GM23338 (cell line): ENCODE measurements around the gene ARHGAP4. TPM values are rescaled to one million over a fixed set of nuclear protein-coding genes. Genes with fewer than 3 reads are reported as not detected.

Source experiments
- CREB1 ChIP-seq: fragments of 250-450 bp; sonication (Bioruptor Pico); IDR thresholded peaks from 2 replicates; pipeline ENCODE4 v1.5.0; 2020; ENCODE audit warnings: low read depth, mild to moderate bottlenecking, moderate library complexity
- NANOG ChIP-seq: IDR thresholded peaks from 2 replicates; pipeline ENCODE4 v1.6.1; 2016; ENCODE audit warnings: antibody characterized with exemption, borderline replicate concordance
- POLR2AphosphoS5 ChIP-seq: IDR thresholded peaks from 2 replicates; pipeline ENCODE4 v1.6.1; 2016; ENCODE audit warnings: antibody characterized with exemption, low read depth
- STAT1 ChIP-seq: IDR thresholded peaks from one replicate; pipeline ENCODE4 v1.6.1; 2016; ENCODE audit warnings: antibody characterized with exemption; ENCODE audit not compliant: unreplicated experiment
- ZNF114 ChIP-seq: fragments of 250-450 bp; sonication (Bioruptor Pico); IDR thresholded peaks from 2 replicates; pipeline ENCODE4 v1.5.0; 2020; ENCODE audit warnings: mild to moderate bottlenecking, moderate library complexity
- polyA plus RNA-seq: library from polyadenylated mRNA; unstranded; fragments of >200 nt; fragmentation: Nextera tagmentation; extraction: Ambion mirVana; gene quantifications from 2 replicates; pipeline ENCODE4 v1.2.1, GENCODE V29; 2016
- total RNA-seq: library from RNA; depleted of rRNA; stranded (reverse); fragments of >200 nt; shearing (Covaris generic); gene quantifications from 2 replicates; pipeline ENCODE4 v1.2.3, GENCODE V29; 2014
- TF ChIP-seq, protein P1 (sequence below): fragments of 250-450 bp; sonication (Bioruptor Pico); IDR thresholded peaks from 2 replicates; pipeline ENCODE4 v1.5.0; 2020; ENCODE audit warnings: mild to moderate bottlenecking, moderate library complexity
- TF ChIP-seq, protein P2 (sequence below), 2 experiments: fragments of 200-600 bp in 1 of 2; sonication (generic) in 1 of 2; conservative IDR thresholded peaks; 2 replicates each; pipeline versions ENCODE4 v1.5.1 to v1.6.1; 2016 to 2017; ENCODE audit warnings: antibody characterized with exemption in 2 of 2, low read depth in 2 of 2, mild to moderate bottlenecking in 2 of 2, moderate library complexity in 1 of 2
- TF ChIP-seq, protein P3 (sequence below): IDR thresholded peaks from one replicate; pipeline ENCODE4 v1.6.1; 2018; ENCODE audit warnings: antibody characterized with exemption; ENCODE audit not compliant: unreplicated experiment

The ARHGAP4 gene
- total and polyA plus RNA-seq, 2 experiments from 2014 or later = 21.5 to 59.5 TPM

GRCh38 chrX:153955228-153955732 is 29.2 kb upstream of the ARHGAP4 start (continued):
- TF ChIP-seq, protein P1, sequence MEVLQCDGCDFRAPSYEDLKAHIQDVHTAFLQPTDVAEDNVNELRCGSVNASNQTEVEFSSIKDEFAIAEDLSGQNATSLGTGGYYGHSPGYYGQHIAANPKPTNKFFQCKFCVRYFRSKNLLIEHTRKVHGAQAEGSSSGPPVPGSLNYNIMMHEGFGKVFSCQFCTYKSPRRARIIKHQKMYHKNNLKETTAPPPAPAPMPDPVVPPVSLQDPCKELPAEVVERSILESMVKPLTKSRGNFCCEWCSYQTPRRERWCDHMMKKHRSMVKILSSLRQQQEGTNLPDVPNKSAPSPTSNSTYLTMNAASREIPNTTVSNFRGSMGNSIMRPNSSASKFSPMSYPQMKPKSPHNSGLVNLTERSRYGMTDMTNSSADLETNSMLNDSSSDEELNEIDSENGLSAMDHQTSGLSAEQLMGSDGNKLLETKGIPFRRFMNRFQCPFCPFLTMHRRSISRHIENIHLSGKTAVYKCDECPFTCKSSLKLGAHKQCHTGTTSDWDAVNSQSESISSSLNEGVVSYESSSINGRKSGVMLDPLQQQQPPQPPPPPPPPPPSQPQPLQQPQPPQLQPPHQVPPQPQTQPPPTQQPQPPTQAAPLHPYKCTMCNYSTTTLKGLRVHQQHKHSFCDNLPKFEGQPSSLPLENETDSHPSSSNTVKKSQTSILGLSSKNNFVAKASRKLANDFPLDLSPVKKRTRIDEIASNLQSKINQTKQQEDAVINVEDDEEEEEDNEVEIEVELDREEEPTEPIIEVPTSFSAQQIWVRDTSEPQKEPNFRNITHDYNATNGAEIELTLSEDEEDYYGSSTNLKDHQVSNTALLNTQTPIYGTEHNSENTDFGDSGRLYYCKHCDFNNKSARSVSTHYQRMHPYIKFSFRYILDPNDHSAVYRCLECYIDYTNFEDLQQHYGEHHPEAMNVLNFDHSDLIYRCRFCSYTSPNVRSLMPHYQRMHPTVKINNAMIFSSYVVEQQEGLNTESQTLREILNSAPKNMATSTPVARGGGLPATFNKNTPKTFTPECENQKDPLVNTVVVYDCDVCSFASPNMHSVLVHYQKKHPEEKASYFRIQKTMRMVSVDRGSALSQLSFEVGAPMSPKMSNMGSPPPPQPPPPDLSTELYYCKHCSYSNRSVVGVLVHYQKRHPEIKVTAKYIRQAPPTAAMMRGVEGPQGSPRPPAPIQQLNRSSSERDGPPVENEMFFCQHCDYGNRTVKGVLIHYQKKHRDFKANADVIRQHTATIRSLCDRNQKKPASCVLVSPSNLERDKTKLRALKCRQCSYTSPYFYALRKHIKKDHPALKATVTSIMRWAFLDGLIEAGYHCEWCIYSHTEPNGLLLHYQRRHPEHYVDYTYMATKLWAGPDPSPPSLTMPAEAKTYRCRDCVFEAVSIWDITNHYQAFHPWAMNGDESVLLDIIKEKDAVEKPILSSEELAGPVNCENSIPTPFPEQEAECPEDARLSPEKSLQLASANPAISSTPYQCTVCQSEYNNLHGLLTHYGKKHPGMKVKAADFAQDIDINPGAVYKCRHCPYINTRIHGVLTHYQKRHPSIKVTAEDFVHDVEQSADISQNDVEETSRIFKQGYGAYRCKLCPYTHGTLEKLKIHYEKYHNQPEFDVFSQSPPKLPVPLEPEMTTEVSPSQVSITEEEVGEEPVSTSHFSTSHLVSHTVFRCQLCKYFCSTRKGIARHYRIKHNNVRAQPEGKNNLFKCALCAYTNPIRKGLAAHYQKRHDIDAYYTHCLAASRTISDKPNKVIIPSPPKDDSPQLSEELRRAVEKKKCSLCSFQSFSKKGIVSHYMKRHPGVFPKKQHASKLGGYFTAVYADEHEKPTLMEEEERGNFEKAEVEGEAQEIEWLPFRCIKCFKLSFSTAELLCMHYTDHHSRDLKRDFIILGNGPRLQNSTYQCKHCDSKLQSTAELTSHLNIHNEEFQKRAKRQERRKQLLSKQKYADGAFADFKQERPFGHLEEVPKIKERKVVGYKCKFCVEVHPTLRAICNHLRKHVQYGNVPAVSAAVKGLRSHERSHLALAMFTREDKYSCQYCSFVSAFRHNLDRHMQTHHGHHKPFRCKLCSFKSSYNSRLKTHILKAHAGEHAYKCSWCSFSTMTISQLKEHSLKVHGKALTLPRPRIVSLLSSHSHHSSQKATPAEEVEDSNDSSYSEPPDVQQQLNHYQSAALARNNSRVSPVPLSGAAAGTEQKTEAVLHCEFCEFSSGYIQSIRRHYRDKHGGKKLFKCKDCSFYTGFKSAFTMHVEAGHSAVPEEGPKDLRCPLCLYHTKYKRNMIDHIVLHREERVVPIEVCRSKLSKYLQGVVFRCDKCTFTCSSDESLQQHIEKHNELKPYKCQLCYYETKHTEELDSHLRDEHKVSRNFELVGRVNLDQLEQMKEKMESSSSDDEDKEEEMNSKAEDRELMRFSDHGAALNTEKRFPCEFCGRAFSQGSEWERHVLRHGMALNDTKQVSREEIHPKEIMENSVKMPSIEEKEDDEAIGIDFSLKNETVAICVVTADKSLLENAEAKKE (CRISPR knock-in tag) = no peak
- TF ChIP-seq NANOG = no peak
- no peak for TF ChIP-seq POLR2AphosphoS5
- no peak for TF ChIP-seq STAT1
- TF ChIP-seq, protein P2, sequence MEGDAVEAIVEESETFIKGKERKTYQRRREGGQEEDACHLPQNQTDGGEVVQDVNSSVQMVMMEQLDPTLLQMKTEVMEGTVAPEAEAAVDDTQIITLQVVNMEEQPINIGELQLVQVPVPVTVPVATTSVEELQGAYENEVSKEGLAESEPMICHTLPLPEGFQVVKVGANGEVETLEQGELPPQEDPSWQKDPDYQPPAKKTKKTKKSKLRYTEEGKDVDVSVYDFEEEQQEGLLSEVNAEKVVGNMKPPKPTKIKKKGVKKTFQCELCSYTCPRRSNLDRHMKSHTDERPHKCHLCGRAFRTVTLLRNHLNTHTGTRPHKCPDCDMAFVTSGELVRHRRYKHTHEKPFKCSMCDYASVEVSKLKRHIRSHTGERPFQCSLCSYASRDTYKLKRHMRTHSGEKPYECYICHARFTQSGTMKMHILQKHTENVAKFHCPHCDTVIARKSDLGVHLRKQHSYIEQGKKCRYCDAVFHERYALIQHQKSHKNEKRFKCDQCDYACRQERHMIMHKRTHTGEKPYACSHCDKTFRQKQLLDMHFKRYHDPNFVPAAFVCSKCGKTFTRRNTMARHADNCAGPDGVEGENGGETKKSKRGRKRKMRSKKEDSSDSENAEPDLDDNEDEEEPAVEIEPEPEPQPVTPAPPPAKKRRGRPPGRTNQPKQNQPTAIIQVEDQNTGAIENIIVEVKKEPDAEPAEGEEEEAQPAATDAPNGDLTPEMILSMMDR (conservative IDR thresholded peaks at IDR 0.05; ENCODE audit: low read depth in 2 of 2) = no peak
- TF ChIP-seq CREB1 = no peak
- TF ChIP-seq, protein P3, sequence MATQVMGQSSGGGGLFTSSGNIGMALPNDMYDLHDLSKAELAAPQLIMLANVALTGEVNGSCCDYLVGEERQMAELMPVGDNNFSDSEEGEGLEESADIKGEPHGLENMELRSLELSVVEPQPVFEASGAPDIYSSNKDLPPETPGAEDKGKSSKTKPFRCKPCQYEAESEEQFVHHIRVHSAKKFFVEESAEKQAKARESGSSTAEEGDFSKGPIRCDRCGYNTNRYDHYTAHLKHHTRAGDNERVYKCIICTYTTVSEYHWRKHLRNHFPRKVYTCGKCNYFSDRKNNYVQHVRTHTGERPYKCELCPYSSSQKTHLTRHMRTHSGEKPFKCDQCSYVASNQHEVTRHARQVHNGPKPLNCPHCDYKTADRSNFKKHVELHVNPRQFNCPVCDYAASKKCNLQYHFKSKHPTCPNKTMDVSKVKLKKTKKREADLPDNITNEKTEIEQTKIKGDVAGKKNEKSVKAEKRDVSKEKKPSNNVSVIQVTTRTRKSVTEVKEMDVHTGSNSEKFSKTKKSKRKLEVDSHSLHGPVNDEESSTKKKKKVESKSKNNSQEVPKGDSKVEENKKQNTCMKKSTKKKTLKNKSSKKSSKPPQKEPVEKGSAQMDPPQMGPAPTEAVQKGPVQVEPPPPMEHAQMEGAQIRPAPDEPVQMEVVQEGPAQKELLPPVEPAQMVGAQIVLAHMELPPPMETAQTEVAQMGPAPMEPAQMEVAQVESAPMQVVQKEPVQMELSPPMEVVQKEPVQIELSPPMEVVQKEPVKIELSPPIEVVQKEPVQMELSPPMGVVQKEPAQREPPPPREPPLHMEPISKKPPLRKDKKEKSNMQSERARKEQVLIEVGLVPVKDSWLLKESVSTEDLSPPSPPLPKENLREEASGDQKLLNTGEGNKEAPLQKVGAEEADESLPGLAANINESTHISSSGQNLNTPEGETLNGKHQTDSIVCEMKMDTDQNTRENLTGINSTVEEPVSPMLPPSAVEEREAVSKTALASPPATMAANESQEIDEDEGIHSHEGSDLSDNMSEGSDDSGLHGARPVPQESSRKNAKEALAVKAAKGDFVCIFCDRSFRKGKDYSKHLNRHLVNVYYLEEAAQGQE = no peak
- TF ChIP-seq ZNF114 (CRISPR knock-in tag) = no peak
